Lung (tissue), 12 donors: ENCODE data around the gene NACAD. TPM values are rescaled to one million over a fixed set of nuclear protein-coding genes. Genes with fewer than 3 reads are reported as not detected.

Experiments
- ATAC-seq: fragments of 200-7000 bp; cut with Tn5 transposase; one replicate; pipeline ENCODE4 v1.9.1; 2020; ENCODE audit warnings: moderate number of reproducible peaks; ENCODE audit not compliant: insufficient read depth, low FRiP score
- DNase-seq, 3 donors: peaks; one replicate each; pipeline ENCODE4 v3.0.0-alpha.2; 2013 to 2017
- H3K27ac ChIP-seq, 2 donors: one replicate each; pipeline ENCODE4 v1.5.1; 2013; ENCODE audit warnings: mild to moderate bottlenecking in 2 of 2, moderate library complexity in 2 of 2, control low read depth in 1 of 2, inconsistent platforms in 1 of 2, low read depth in 1 of 2, low read length in 1 of 2
- H3K27me3 ChIP-seq, 3 donors: one replicate each; pipeline ENCODE4 v1.5.1; 2013; ENCODE audit warnings: low read length in 2 of 3; ENCODE audit not compliant: control insufficient read depth in 3 of 3, insufficient read depth in 3 of 3
- H3K36me3 ChIP-seq, 4 donors: one replicate each; pipeline ENCODE4 v1.5.1; 2013; ENCODE audit warnings: low read length in 4 of 4, mild to moderate bottlenecking in 1 of 4, moderate library complexity in 1 of 4; ENCODE audit not compliant: control insufficient read depth in 4 of 4, insufficient read depth in 4 of 4
- H3K4me1 ChIP-seq, 5 donors: one replicate each; pipeline ENCODE4 v1.5.1; 2013; ENCODE audit warnings: low read length in 5 of 5, mild to moderate bottlenecking in 2 of 5, moderate library complexity in 1 of 5; ENCODE audit not compliant: control insufficient read depth in 5 of 5, insufficient read depth in 5 of 5
- H3K4me3 ChIP-seq: one replicate; pipeline ENCODE4 v1.5.1; 2013; ENCODE audit warnings: mild to moderate bottlenecking, control low read depth, moderate library complexity
- H3K9ac ChIP-seq, 2 donors: one replicate each; pipeline ENCODE4 v1.5.1; 2013; ENCODE audit warnings: low read length in 2 of 2, control low read depth in 1 of 2; ENCODE audit not compliant: insufficient read depth in 1 of 2
- H3K9me3 ChIP-seq, 4 donors: one replicate each; pipeline ENCODE4 v1.5.1; 2013; ENCODE audit warnings: low read length in 3 of 4, mild to moderate bottlenecking in 1 of 4, moderate library complexity in 1 of 4; ENCODE audit not compliant: control insufficient read depth in 4 of 4, insufficient read depth in 3 of 4
- WGBS, 2 donors: extraction: QIAGEN DNeasy Blood & Tissue Kit; methylation state at CpG; one replicate each; pipeline ENCODE4 v1.1.7; 2013; 5-methylcytosine and 5-hydroxymethylcytosine counted together
- polyA plus RNA-seq, 2 donors: library from polyadenylated mRNA; stranded (reverse); fragments of 200-250 nt; gene quantifications; one replicate each; pipeline ENCODE4 v1.2.1, GENCODE V29; 2013
- total RNA-seq, 2 donors: library from RNA; depleted of rRNA in 1 of 2; stranded (reverse); fragments of >200 nt in 1 of 2; gene quantifications; one replicate each; pipeline ENCODE4 v1.2.1, GENCODE V29; 2014 to 2021
- TF ChIP-seq, protein P1 (sequence below): IDR thresholded peaks from 2 replicates; pipeline ENCODE4 v1.5.1; 2012; ENCODE audit warnings: mild to moderate bottlenecking; ENCODE audit errors: control extremely low read depth, extremely low read depth
- donor health status: control.
- donor health status: control.
- donor health status: Bipolar disorder and iron deficiency.
- donor health status: healthy.
- donor health status: DM: yes; HTN: yes; CAD: no.

NACAD gene
- total and polyA plus RNA-seq, 4 donors, result 0.85 to 3.7 (median 1.7) TPM

DNA sequence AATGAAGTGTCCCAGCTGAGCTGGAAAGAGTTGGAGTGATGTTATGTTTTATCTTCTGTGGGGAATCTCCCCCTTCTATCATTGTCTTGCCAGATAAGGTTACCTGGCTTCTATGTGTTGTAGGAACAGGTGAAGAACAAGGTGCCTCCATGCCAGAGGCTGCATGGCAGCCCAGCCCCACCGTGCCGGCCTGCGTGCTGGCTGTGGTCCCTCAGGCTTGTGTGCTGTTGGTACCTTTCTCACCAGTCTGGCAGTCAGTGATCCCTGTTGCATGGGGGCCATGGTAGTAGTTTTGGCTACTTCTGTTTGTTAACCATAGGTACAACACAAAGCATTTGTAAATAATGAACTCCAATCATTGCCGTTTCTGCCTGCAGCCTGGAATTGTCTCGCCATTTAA lies 50.9 kb downstream of the NACAD start:
- Histone ChIP-seq H3K36me3 (peaks cover 4 to 16% (median 11%) of the 10 kb centered on the region in 4 donors), H3K27me3 (no peaks in the 10 kb centered on the region), H3K4me1 (peaks cover 0 to 12% (median 0%) of the 10 kb centered on the region in 5 donors), H3K27ac (no peak overlapping the region), H3K9me3 (no peaks in the 10 kb centered on the region), H3K4me3 (no peak overlapping the region), H3K9ac (no peak overlapping the region)
- 98% methylated on average over 5 of the region's 5 CpGs for WGBS, 2 donors
- DNase-seq (no peak), ATAC-seq (no peak)
- TF ChIP-seq, protein P1, sequence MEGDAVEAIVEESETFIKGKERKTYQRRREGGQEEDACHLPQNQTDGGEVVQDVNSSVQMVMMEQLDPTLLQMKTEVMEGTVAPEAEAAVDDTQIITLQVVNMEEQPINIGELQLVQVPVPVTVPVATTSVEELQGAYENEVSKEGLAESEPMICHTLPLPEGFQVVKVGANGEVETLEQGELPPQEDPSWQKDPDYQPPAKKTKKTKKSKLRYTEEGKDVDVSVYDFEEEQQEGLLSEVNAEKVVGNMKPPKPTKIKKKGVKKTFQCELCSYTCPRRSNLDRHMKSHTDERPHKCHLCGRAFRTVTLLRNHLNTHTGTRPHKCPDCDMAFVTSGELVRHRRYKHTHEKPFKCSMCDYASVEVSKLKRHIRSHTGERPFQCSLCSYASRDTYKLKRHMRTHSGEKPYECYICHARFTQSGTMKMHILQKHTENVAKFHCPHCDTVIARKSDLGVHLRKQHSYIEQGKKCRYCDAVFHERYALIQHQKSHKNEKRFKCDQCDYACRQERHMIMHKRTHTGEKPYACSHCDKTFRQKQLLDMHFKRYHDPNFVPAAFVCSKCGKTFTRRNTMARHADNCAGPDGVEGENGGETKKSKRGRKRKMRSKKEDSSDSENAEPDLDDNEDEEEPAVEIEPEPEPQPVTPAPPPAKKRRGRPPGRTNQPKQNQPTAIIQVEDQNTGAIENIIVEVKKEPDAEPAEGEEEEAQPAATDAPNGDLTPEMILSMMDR, result no peak

DNA sequence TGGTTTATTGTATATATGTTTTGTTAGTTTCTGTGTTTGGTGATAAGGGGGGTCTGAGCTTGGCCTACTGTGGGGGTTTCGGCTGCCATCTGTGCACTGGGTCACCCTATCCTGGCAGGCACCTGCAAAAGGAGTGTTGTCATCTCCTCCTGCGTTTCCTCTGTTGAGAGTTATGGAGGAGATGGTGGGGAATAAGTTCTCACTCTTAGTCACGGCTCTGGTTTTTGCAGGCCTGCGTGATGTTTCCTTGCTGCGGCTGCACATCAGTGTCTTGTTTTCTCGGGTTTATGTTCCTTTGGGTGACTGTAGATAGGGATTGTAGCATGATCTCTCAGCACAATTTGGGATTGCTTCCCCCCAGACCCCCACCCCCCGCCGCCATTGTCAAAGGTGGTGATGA lies 52.0 kb downstream of the NACAD start:
- H3K4me3 ChIP-seq, result no peak overlapping the region
- ATAC-seq (no peak), DNase-seq (no peak)
- no peak overlapping the region for H3K27ac ChIP-seq
- H3K9ac ChIP-seq, result no peak overlapping the region
- peaks cover 0 to 12% (median 0%) of the 10 kb centered on the region in 5 donors for H3K4me1 ChIP-seq
- no peaks in the 10 kb centered on the region for H3K9me3 ChIP-seq
- H3K36me3 ChIP-seq, result peaks cover 4 to 16% (median 12%) of the 10 kb centered on the region in 4 donors
- H3K27me3 ChIP-seq, result no peaks in the 10 kb centered on the region
- TF ChIP-seq, protein P1, result no peak
- 49 to 69% methylated on average over 8 of the region's 8 CpGs for WGBS, 2 donors

DNA sequence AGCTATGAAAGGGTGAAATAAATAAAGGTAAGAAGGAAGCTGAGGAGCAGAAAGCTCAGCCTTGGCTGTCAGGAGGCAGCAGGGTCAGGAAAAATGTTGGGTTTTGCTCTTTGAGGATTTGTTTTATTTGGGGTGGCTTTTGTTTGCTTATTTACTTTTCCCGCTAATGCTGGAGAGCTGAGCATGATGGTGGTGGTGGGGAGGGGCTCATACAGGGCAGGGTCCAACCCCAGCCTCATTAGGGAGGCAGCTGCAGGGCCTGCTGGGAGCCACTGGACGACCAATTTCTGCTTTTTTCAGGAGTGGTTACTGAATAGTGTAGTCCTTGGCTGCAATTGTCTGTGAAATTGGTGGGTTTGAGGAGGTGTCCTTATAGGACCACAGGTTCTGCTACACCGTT lies 52.5 kb downstream of the NACAD start:
- no peak overlapping the region for H3K4me3 ChIP-seq
- 44 to 61% methylated on average over 3 of the region's 3 CpGs for WGBS, 2 donors
- H3K27me3 ChIP-seq, result no peaks in the 10 kb centered on the region
- DNase-seq, result no peak
- H3K36me3 ChIP-seq, result peaks cover 4 to 11% (median 8%) of the 10 kb centered on the region in 4 donors
- no peaks in the 10 kb centered on the region for H3K9me3 ChIP-seq
- TF ChIP-seq, protein P1, result no peak
- H3K27ac ChIP-seq, result no peak overlapping the region
- no peak overlapping the region for H3K9ac ChIP-seq
- H3K4me1 ChIP-seq, result peaks cover 0 to 12% (median 0%) of the 10 kb centered on the region in 5 donors
- ATAC-seq, result no peak

DNA sequence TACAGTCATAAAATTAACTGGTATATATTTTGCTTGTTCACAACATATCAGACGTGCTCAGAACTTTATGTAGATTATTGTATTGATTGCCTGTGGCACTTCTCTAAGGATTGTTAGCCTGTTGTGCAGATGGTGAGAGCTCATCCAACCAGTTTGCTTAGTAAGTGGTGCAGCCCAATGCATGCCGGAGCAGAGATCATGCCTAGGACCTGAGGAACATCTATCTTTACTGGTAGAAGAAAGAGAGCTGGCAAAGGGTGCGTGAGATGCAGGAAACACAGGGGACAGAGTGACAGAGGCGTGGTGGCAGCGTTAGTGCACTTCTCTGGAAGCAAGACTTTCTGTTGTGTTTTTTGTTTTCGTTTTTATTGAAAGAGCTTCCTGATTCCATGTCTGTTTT lies 52.9 kb downstream of the NACAD start:
- DNase-seq (no peak), ATAC-seq (no peak)
- H3K4me3 ChIP-seq, result no peak overlapping the region
- H3K27me3 ChIP-seq, result no peaks in the 10 kb centered on the region
- H3K9me3 ChIP-seq, result no peaks in the 10 kb centered on the region
- 55 to 56% methylated on average over 6 of the region's 6 CpGs for WGBS, 2 donors
- no peak overlapping the region for H3K9ac ChIP-seq
- TF ChIP-seq, protein P1, result no peak
- H3K27ac ChIP-seq, result no peak overlapping the region
- H3K4me1 ChIP-seq, result peaks cover 0 to 12% (median 0%) of the 10 kb centered on the region in 5 donors
- peaks cover 2 to 11% (median 7%) of the 10 kb centered on the region in 4 donors for H3K36me3 ChIP-seq
